Hematopoietic multipotent progenitor cell treated with erythropoietin and hydrocortisone succinate and interleukin-3 and kit ligand, for 4 days (in vitro differentiated cells): Measurements from ENCODE around the gene CHST11.

Experiments
- DNase-seq: peaks from one replicate; pipeline ENCODE4 v3.0.0-alpha.2; 2015

CHST11 gene

GRCh38 chr12:104591257-104591885 is 134.6 kb downstream of the CHST11 start:
- no peak for DNase-seq

GRCh38 chr12:104593482-104593881 is 136.7 kb downstream of the CHST11 start:
- no peak for DNase-seq

GRCh38 chr12:104596134-104596799 is 139.5 kb downstream of the CHST11 start:
- DNase-seq = peak; percentile 28

GRCh38 chr12:104596898-104597843 is 140.4 kb downstream of the CHST11 start:
- DNase-seq = no peak

- peak; percentile 98 for DNase-seq
Observed at GRCh38 chr12:104598342-104599271, 141.9 kb downstream of the CHST11 start.

- no peak for DNase-seq
Observed at GRCh38 chr12:104599272-104600035, 142.7 kb downstream of the CHST11 start.

- DNase-seq = no peak
Observed at GRCh38 chr12:104600036-104600712, 143.4 kb downstream of the CHST11 start.

- DNase-seq = no peak
Observed at GRCh38 chr12:104600790-104601739, 144.3 kb downstream of the CHST11 start.

GRCh38 chr12:104602406-104602805 is 145.7 kb downstream of the CHST11 start:
- DNase-seq = peak; percentile 43

GRCh38 chr12:104602896-104603295 is 146.1 kb downstream of the CHST11 start:
- no peak for DNase-seq

- no peak for DNase-seq
Observed at GRCh38 chr12:104603545-104603973, 146.8 kb downstream of the CHST11 start.

GRCh38 chr12:104604070-104604994 is 147.6 kb downstream of the CHST11 start:
- peak; percentile 96 for DNase-seq

- no peak for DNase-seq
Observed at GRCh38 chr12:104604995-104605675, 148.4 kb downstream of the CHST11 start.

GRCh38 chr12:104605685-104606084 is 148.9 kb downstream of the CHST11 start:
- DNase-seq = peak; percentile 85

- no peak for DNase-seq
Observed at GRCh38 chr12:104608998-104609397, 152.2 kb downstream of the CHST11 start.

- no peak for DNase-seq
Observed at GRCh38 chr12:104609445-104609844, 152.7 kb downstream of the CHST11 start.

- DNase-seq = no peak
Observed at GRCh38 chr12:104610513-104611235, 153.9 kb downstream of the CHST11 start.
